ENCODE results near the gene PRDM16. TPM values are rescaled to one million over a fixed set of nuclear protein-coding genes. Genes with fewer than 3 reads are reported as not detected.

Gene PRDM16
- total RNA-seq, 1 donor: 6.5 TPM

- Histone ChIP-seq H3K36me3 (ENCODE audit: insufficient read depth, low read length) (no peaks in the 10 kb centered on the region), H4K20me1 (ENCODE audit: insufficient read depth, low read length) (no peaks in the 10 kb centered on the region), H3K4me3 (ENCODE audit: insufficient read depth, low read length) (no peak overlapping the region), H3K9me3 (ENCODE audit: low read depth, low read length) (peaks cover 3% of the 10 kb centered on the region), H3K27ac (ENCODE audit: low read depth, low read length) (no peak overlapping the region), H2AFZ (ENCODE audit: low read length) (no peak overlapping the region), H3K27me3 (ENCODE audit: insufficient read depth, low read length) (no peaks in the 10 kb centered on the region), H3K4me1 (ENCODE audit: insufficient read depth, low read length) (peaks cover 7% of the 10 kb centered on the region), H3K79me2 (ENCODE audit: insufficient read depth, low read length) (no peaks in the 10 kb centered on the region), H3K4me2 (ENCODE audit: insufficient read depth, low read length) (no peak overlapping the region)
- DNase-seq (ENCODE audit: insufficient read length, low spot score, missing footprints): no peak
- TF ChIP-seq, protein P1, sequence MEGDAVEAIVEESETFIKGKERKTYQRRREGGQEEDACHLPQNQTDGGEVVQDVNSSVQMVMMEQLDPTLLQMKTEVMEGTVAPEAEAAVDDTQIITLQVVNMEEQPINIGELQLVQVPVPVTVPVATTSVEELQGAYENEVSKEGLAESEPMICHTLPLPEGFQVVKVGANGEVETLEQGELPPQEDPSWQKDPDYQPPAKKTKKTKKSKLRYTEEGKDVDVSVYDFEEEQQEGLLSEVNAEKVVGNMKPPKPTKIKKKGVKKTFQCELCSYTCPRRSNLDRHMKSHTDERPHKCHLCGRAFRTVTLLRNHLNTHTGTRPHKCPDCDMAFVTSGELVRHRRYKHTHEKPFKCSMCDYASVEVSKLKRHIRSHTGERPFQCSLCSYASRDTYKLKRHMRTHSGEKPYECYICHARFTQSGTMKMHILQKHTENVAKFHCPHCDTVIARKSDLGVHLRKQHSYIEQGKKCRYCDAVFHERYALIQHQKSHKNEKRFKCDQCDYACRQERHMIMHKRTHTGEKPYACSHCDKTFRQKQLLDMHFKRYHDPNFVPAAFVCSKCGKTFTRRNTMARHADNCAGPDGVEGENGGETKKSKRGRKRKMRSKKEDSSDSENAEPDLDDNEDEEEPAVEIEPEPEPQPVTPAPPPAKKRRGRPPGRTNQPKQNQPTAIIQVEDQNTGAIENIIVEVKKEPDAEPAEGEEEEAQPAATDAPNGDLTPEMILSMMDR (IDR thresholded peaks at IDR 0.05; ENCODE audit: extremely low read depth, low read depth, low read length): no peak
Measured at GRCh38 chr1:3413975-3414710, 345.1 kb downstream of the PRDM16 start.

DNA sequence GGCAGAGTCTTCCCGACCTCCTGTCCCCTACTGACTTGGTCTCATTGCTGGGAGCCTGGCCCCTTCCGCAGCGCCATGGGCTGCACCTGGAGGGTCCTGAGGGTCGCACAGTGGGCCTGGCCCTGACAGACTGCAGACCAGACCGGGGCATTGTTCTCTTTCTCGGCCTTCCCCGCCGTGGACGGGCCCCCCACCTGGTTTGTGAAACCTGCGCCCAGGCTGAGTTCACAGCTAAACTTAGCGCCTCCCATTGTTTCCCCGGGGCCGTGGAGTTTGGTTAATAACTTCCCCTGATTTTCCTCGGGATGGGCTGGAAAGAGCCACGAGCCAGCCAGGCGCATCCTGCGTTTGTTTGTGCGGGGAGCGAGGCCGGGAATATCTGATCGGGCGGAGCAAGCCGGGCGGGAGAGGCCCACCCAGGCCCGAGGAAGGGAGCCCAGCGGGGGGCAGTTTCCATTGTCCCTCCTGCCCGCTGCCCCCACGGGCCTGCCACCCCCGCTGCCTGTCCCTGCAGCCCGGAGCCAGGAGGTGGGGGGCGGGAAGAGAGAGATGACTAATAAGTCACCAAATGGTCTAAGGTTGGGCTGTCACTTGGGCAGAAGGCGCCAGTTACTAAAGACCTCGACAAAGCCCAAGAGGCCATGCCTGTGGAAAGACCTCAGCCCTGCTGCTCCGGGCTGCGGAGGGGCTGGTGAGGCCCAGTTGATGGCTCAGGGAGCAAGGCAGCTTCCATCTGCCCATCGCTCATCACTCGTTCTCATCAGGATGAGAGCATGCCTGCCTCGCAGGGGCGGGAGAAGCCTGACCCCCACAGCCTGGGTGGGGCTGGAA lies 346.5 kb downstream of the PRDM16 start:
- H3K36me3 ChIP-seq (ENCODE audit: insufficient read depth, low read length): no peaks in the 10 kb centered on the region
- H4K20me1 ChIP-seq (ENCODE audit: insufficient read depth, low read length): no peaks in the 10 kb centered on the region
- H3K9me3 ChIP-seq (ENCODE audit: low read depth, low read length): peaks cover 3% of the 10 kb centered on the region
- H3K27ac ChIP-seq (ENCODE audit: low read depth, low read length): no peak overlapping the region
- no peak for DNase-seq (ENCODE audit: insufficient read length, low spot score, missing footprints)
- no peak overlapping the region for H3K4me3 ChIP-seq (ENCODE audit: insufficient read depth, low read length)
- H3K4me1 ChIP-seq (ENCODE audit: insufficient read depth, low read length): peaks cover 7% of the 10 kb centered on the region
- no peaks in the 10 kb centered on the region for H3K27me3 ChIP-seq (ENCODE audit: insufficient read depth, low read length)
- TF ChIP-seq, protein P1 (IDR thresholded peaks at IDR 0.05; ENCODE audit: extremely low read depth, low read depth, low read length): no peak
- no peak overlapping the region for H2AFZ ChIP-seq (ENCODE audit: low read length)
- no peaks in the 10 kb centered on the region for H3K79me2 ChIP-seq (ENCODE audit: insufficient read depth, low read length)
- no peak overlapping the region for H3K4me2 ChIP-seq (ENCODE audit: insufficient read depth, low read length)

GRCh38 chr1:3417082-3417739 lies 348.2 kb downstream of the PRDM16 start:
- DNase-seq (ENCODE audit: insufficient read length, low spot score, missing footprints): no peak
- peaks cover 7% of the 10 kb centered on the region for H3K4me1 ChIP-seq (ENCODE audit: insufficient read depth, low read length)
- no peaks in the 10 kb centered on the region for H4K20me1 ChIP-seq (ENCODE audit: insufficient read depth, low read length)
- H3K36me3 ChIP-seq (ENCODE audit: insufficient read depth, low read length): no peaks in the 10 kb centered on the region
- no peak overlapping the region for H3K4me3 ChIP-seq (ENCODE audit: insufficient read depth, low read length)
- TF ChIP-seq, protein P1 (IDR thresholded peaks at IDR 0.05; ENCODE audit: extremely low read depth, low read depth, low read length): peak; percentile 35
- no peaks in the 10 kb centered on the region for H3K79me2 ChIP-seq (ENCODE audit: insufficient read depth, low read length)
- H3K27ac ChIP-seq (ENCODE audit: low read depth, low read length): no peak overlapping the region
- no peaks in the 10 kb centered on the region for H3K27me3 ChIP-seq (ENCODE audit: insufficient read depth, low read length)
- no peak overlapping the region for H2AFZ ChIP-seq (ENCODE audit: low read length)
- H3K9me3 ChIP-seq (ENCODE audit: low read depth, low read length): peaks cover 3% of the 10 kb centered on the region
- no peak overlapping the region for H3K4me2 ChIP-seq (ENCODE audit: insufficient read depth, low read length)

Data from osteoblast (primary cell).